Urothelium cell line (cell line): ENCODE results near the gene LSM7.

ENCODE experiments used
- DNase-seq: peaks from one replicate; pipeline ENCODE4 v3.0.0; 2011; ENCODE audit warnings: low spot score, mixed read lengths
- FAIRE-seq: peaks from 2 replicates; lab custom pipeline; 2011; peaks lifted over from hg19 to GRCh38; lab: Jason Lieb, UNC

LSM7 gene

DNA sequence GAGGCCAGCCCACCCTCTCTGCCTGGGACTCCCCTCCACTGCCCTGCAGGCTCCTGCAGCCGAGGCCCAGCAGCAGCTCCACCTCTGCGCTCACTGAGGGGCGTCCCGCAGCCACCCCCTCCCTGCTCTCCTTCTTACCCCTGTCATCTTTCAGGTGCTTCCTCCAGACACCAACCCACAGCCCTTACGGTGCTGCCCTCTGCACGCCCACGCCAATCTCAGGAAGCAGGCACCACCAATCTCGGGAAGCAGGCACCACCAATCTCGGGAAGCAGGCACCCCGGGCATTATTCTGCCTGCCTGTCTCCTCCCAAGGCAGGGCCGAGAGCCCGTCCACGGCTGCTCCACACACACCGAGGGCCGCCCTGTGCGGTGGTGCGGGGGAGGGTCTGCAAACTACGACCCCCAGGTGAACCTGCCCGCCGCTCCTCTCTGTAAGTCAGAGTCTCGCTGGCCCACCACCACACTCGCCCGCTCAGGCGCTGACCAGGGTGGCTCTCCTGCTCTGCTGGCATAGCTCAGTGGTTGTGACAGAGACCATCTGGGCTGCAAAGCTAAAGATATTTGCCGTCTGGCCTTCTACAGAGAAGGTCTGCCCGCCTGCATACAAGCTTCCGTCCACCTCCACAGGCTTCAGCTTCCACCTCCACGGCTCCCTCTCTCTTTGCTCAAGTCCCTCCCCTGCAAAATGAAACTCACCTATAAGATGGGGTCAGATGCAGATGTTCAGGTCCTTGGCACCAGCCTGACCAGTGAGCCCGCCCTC, 2.9 kb downstream of the LSM7 start:
- FAIRE-seq (no peak), DNase-seq (no peak)

GRCh38 chr19:2324220-2324948, 4.0 kb downstream of the LSM7 start:
- FAIRE-seq: no peak
- no peak for DNase-seq

- FAIRE-seq (no peak), DNase-seq (no peak)
Observed at GRCh38 chr19:2323707-2324106, 4.7 kb downstream of the LSM7 start.

DNA sequence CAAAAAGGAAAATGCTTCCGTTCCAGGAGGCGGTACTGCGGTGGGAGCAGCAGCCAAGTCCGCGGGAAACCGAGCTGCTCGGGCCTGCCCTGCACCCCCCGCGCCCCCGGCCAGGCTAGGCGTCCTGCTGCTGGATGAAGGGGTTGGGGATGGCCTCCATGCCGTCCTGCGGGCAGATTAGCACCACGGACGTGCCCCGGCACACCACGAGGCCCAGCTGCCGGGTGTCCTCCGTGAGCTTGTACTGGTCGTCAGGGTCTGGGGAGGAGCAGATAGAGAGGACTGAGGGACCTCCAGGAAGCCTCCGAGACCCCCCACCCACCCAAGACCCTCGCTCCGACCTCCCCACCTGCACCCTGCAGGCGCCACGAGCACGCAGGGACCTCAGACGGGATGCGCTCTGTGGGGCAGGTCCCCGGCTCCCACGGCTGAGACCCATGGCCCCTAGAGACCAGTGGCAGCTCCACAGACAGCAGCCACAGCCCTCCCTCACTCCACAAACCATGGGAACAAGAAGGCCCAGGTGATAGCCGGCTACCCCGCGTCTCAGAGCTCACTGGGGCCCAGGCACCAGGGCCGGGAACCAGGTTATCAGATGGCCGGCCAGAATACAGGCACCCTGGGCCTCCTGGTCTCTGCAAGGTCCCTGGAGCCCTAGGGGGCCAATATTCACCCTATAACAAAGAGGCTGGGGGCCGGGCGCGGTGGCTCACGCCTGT, 6.7 kb downstream of the LSM7 start:
- DNase-seq (no peak), FAIRE-seq (no peak)

- no peak for FAIRE-seq
Observed at GRCh38 chr19:2320939-2321338, 7.4 kb downstream of the LSM7 start.

DNA sequence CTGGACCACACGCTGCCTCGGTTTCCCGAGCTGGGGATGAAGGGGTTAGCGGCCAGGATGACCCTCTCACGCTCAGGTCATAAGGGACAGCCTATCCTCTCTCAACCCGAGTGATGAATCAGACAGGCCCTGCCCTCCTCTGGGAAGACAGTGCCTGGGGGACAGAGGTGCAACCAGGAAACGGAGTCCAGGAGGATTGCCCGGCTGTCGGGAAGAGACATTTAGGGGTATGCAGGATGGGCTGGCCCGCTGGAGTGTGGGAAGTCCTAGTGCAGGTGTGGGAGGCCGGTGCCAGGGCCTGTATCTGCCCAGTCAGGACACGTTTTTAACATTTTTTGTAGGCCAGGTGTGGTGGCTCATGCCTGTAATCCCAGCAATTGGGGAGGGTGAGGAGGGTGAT, 8.3 kb downstream of the LSM7 start:
- FAIRE-seq (no peak), DNase-seq (no peak)

More at GRCh38 chr19:2320939-2321338, 7.4 kb downstream of the LSM7 start:
- DNase-seq: no peak

DNA sequence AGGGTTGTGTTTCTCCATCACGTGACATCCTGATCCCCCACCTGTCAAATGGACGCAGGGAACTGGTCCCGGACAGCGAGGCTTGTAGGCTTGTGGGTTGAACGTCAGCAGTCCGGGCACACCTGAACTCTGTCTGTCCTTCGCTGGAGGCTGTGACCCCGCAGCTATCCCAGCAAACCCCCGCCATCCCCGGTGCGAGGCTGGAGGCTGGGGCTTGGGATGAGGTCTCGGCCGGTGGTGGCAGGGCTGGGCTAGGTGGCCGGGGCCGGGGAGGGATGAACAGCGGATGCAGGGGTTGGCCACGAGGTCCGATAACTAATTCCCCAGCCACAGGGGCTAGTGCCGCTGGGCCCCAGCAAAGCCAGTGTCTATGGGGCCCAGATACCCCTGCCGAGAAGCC, 8.8 kb downstream of the LSM7 start:
- FAIRE-seq (no peak), DNase-seq (no peak)

DNA sequence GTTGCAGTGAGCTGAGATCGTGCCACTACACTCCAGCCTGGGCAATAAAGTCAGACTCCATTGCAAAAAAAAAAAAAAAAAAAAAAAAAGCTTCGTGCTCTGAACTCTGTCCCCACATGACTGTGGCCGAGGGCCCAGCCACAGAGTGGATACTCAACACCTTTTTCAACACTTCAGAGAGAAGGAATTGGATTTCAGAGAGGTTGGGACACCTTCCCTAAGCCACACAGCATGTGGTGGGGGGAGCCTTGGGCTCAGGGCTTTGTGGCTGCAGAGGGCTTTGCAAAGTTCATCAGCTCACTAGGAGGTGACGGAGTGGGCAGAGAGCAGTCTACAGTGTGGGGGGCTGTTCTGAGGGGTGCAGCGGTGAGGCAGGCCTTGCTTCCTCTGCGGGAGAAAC, 9.5 kb downstream of the LSM7 start:
- FAIRE-seq (no peak), DNase-seq (no peak)

- FAIRE-seq (no peak), DNase-seq (no peak)
Observed at GRCh38 chr19:2317756-2318155, 10.6 kb downstream of the LSM7 start.

DNA sequence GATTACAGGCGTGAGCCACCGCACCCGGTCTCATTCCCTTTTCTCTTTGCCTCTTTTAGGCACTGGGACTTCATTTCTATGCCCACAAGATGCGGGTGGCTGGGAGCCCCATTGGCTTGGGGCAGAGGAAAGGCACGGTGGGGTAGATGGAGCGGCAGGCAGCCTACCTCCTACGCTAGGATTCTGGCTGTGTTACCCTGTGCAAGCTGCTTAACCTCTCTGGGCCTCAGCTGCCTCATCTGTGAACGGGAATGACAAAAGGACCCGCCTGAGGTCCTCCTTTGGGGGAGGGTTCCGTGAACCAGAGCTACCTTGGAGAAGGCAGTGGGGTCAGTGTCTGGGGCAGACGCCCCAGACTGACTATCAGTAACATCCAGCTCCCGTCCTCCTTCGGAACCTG, 11.1 kb downstream of the LSM7 start:
- DNase-seq: no peak
- no peak for FAIRE-seq

DNA sequence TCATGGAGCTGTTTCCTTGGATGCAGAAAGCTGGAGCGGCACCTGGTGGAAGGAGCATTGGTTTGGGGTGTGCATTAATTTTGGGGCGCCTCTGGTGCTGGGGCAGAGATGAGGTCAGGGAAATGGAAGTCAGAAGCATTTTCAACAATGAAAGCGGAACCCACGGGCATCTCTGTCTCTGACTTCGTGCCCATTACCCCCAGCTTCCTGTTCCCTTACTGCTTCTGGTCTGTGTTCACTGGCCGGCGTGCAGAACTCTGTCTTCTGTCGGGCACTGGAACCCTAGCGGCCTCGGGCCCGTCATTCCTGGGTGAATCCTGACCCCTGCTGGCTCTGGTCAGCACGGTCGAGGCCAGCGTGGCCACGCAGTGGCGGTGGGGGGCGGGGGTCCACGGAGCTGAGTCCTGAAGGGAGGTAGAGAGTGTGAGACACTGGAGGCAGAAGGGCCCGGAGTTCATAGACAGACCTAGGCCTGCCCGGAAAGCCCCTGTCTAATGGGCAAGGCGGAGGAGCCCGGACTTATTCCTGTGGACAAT, 12.5 kb downstream of the LSM7 start:
- no peak for DNase-seq

DNA sequence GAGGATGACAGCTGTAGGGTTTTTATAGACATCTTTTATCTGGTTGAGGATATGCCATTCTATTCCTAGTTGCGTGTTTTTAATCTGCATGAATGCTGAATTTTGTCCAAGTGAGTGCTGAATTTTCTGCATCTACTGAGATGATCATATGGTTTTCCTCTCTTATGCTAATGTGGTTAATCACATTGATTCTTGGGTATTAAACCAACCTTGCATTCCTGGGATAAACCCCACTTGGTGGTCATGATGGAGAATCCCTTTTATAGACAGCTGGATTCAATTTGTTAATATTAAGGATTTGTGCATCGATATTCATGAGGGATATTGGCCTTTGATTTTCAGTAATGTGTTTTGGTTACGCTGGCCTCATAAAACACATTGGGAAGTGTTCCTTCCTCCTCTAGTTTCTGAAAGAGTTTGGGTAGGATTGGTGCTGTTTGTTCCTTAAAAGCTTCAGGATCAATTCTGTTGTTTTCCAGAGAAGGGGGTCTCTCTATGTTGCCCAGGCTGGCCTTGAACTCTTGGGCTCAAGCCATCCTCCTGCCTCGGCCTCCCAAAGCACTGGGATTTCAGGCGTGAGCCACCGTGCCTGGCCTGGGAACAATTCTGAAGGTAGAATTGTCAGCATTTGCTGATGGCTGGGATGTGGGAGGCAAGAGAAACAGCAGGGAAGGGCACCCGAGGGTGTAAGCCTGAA, 13.1 kb downstream of the LSM7 start:
- FAIRE-seq: no peak
- DNase-seq: no peak

More for the DNA sequence above, 12.5 kb downstream of the LSM7 start:
- no peak for FAIRE-seq

- FAIRE-seq: no peak
- DNase-seq: no peak
Observed at GRCh38 chr19:2312820-2313501, 15.4 kb downstream of the LSM7 start.

GRCh38 chr19:2311093-2311492, 17.3 kb downstream of the LSM7 start:
- no peak for DNase-seq
- no peak for FAIRE-seq

GRCh38 chr19:2309734-2310362, 18.5 kb downstream of the LSM7 start:
- peak; percentile 31 for DNase-seq
- no peak for FAIRE-seq

GRCh38 chr19:2308114-2308556, 20.3 kb downstream of the LSM7 start, which contains the start of gene LINGO3:
LINGO3 (minus strand) TSS chr19:2308154; CDS start chr19:2291776, 16,378 bp downstream.
- FAIRE-seq (no peak), DNase-seq (no peak)

- no peak for FAIRE-seq
Observed at GRCh38 chr19:2307518-2308012, 20.8 kb downstream of the LSM7 start.

GRCh38 chr19:2306971-2307370, 21.4 kb downstream of the LSM7 start:
- DNase-seq: no peak
- no peak for FAIRE-seq

More at GRCh38 chr19:2307518-2308012, 20.8 kb downstream of the LSM7 start:
- DNase-seq: no peak

- FAIRE-seq: no peak
Observed at GRCh38 chr19:2306281-2306806, 22.0 kb downstream of the LSM7 start.

More at GRCh38 chr19:2306281-2306806, 22.0 kb downstream of the LSM7 start:
- DNase-seq: no peak
